HEK293 (cell line): ENCODE data around the gene RTBDN.
A peak's percentile ranks its signal among the peaks of the same experiment; 100 is the strongest.

Experiments used
- CTCF ChIA-PET: fragments of 350-600 bp; formaldehyde crosslinking; extraction: SDS; loops from one replicate; lab custom pipeline; 2021; ENCODE audit warnings: antibody characterized with exemption; lab: Yijun Ruan, JAX
- POLR2A ChIA-PET: fragments of 300-600 bp; formaldehyde crosslinking; extraction: SDS; loops from one replicate; lab custom pipeline; 2020; ENCODE audit warnings: antibody characterized with exemption, inconsistent platforms; lab: Yijun Ruan, JAX
- H3K27ac ChIP-seq: fragments of 200-500 bp; sonication (Bioruptor generic); 2 replicates; pipeline ENCODE4 v1.5.1; 2014; ENCODE audit warnings: low read depth, low read length, control low read depth, inconsistent platforms; ENCODE audit errors: extremely low read depth
- H3K36me3 ChIP-seq, 2 experiments: fragments of 200-500 bp in 1 of 2; sonication (Bioruptor generic) in 1 of 2; 1 replicate in 1 of 2; 2 replicates in 1 of 2; pipeline ENCODE4 v1.5.1; 2014 to 2017; ENCODE audit warnings: inconsistent platforms in 2 of 2, low read length in 2 of 2; ENCODE audit not compliant: control insufficient read depth in 2 of 2, insufficient read depth in 1 of 2
- H3K4me1 ChIP-seq: fragments of 200-500 bp; sonication (Bioruptor generic); 2 replicates; pipeline ENCODE4 v1.5.1; 2014; ENCODE audit warnings: mild to moderate bottlenecking, low read length, inconsistent platforms; ENCODE audit not compliant: control insufficient read depth, insufficient read depth
- H3K4me3 ChIP-seq: 2 replicates; pipeline ENCODE4 v1.5.1; 2011; ENCODE audit warnings: low read depth, mild to moderate bottlenecking, control low read depth, low read length, moderate library complexity
- H3K9me3 ChIP-seq: fragments of 200-500 bp; sonication (Bioruptor generic); 2 replicates; pipeline ENCODE4 v1.5.1; 2014; ENCODE audit warnings: low read depth, low read length, inconsistent platforms; ENCODE audit not compliant: control insufficient read depth, insufficient read depth
- EGR2 ChIP-seq: fragments of 450-650 bp; formaldehyde crosslinking; IDR thresholded peaks from 2 replicates; pipeline ENCODE4 v1.5.1; 2016; ENCODE audit warnings: low read depth, missing biosample characterization, missing genetic modification characterization
- GLIS1 ChIP-seq: fragments of 450-650 bp; formaldehyde crosslinking; IDR thresholded peaks from 2 replicates; pipeline ENCODE4 v1.5.1; 2016; ENCODE audit warnings: missing biosample characterization, missing genetic modification characterization
- GLIS2 ChIP-seq: fragments of 450-650 bp; formaldehyde crosslinking; IDR thresholded peaks from 2 replicates; pipeline ENCODE4 v1.5.1; 2016; ENCODE audit warnings: missing biosample characterization, missing genetic modification characterization
- HOXD13 ChIP-seq: sonication (generic); formaldehyde crosslinking; IDR thresholded peaks from 2 replicates; pipeline ENCODE4 v1.8.0; 2022; ENCODE audit warnings: missing genetic modification reagents, borderline replicate concordance
- KLF1 ChIP-seq: fragments of 450-650 bp; formaldehyde crosslinking; IDR thresholded peaks from 2 replicates; pipeline ENCODE4 v1.5.1; 2016; ENCODE audit warnings: missing biosample characterization, missing genetic modification characterization
- PRDM1 ChIP-seq: fragments of 450-650 bp; formaldehyde crosslinking; IDR thresholded peaks from 2 replicates; pipeline ENCODE4; 2016; ENCODE audit warnings: missing biosample characterization, missing genetic modification characterization
- RBAK ChIP-seq: fragments of 450-650 bp; formaldehyde crosslinking; IDR thresholded peaks from 2 replicates; pipeline ENCODE4 v1.5.1; 2016; ENCODE audit warnings: missing biosample characterization, missing genetic modification characterization
- SCRT1 ChIP-seq: fragments of 450-650 bp; formaldehyde crosslinking; IDR thresholded peaks from 2 replicates; pipeline ENCODE4 v1.5.1; 2016; ENCODE audit warnings: missing biosample characterization, missing genetic modification characterization, borderline replicate concordance
- SP3 ChIP-seq: fragments of 450-650 bp; formaldehyde crosslinking; IDR thresholded peaks from 2 replicates; pipeline ENCODE4 v1.5.1; 2016; ENCODE audit warnings: missing biosample characterization, missing genetic modification characterization
- ZBTB20 ChIP-seq: fragments of 450-650 bp; formaldehyde crosslinking; IDR thresholded peaks from 2 replicates; pipeline ENCODE4 v1.5.1; 2016; ENCODE audit warnings: missing biosample characterization, missing genetic modification characterization
- ZEB2 ChIP-seq: fragments of 450-650 bp; formaldehyde crosslinking; IDR thresholded peaks from 2 replicates; pipeline ENCODE4 v1.5.1; 2016; ENCODE audit warnings: missing biosample characterization, missing genetic modification characterization
- ZFP69B ChIP-seq: fragments of 450-650 bp; formaldehyde crosslinking; IDR thresholded peaks from 2 replicates; pipeline ENCODE4 v1.5.1; 2016; ENCODE audit warnings: missing biosample characterization, missing genetic modification characterization
- ZIC2 ChIP-seq: fragments of 450-650 bp; formaldehyde crosslinking; IDR thresholded peaks from 2 replicates; pipeline ENCODE4 v1.5.1; 2016; ENCODE audit warnings: missing biosample characterization, missing genetic modification characterization
- ZNF155 ChIP-seq: fragments of 450-650 bp; formaldehyde crosslinking; IDR thresholded peaks from 2 replicates; pipeline ENCODE4 v1.5.1; 2016; ENCODE audit warnings: missing biosample characterization, missing genetic modification characterization
- ZNF18 ChIP-seq: fragments of 450-650 bp; formaldehyde crosslinking; IDR thresholded peaks from 2 replicates; pipeline ENCODE4 v1.5.1; 2016; ENCODE audit warnings: missing biosample characterization, missing genetic modification characterization
- ZNF324 ChIP-seq: fragments of 450-650 bp; formaldehyde crosslinking; IDR thresholded peaks from 2 replicates; pipeline ENCODE4 v1.5.1; 2016; ENCODE audit warnings: missing biosample characterization, missing genetic modification characterization
- ZNF341 ChIP-seq: fragments of 450-650 bp; formaldehyde crosslinking; IDR thresholded peaks from 2 replicates; pipeline ENCODE4; 2016; ENCODE audit warnings: low read depth, missing biosample characterization, missing genetic modification characterization
- ZNF544 ChIP-seq: fragments of 450-650 bp; formaldehyde crosslinking; IDR thresholded peaks from 2 replicates; pipeline ENCODE4 v1.5.0; 2017; ENCODE audit warnings: missing biosample characterization, missing genetic modification characterization
- ZNF561 ChIP-seq: fragments of 450-650 bp; IDR thresholded peaks from 2 replicates; pipeline ENCODE4 v1.5.1; 2018; ENCODE audit warnings: missing biosample characterization, missing genetic modification characterization, borderline replicate concordance
- ZNF629 ChIP-seq: fragments of 450-650 bp; formaldehyde crosslinking; IDR thresholded peaks from 2 replicates; pipeline ENCODE4 v1.5.1; 2017; ENCODE audit warnings: missing biosample characterization, missing genetic modification characterization
- ZNF701 ChIP-seq: fragments of 450-650 bp; formaldehyde crosslinking; IDR thresholded peaks from 2 replicates; pipeline ENCODE4 v1.5.1; 2016; ENCODE audit warnings: missing biosample characterization, missing genetic modification characterization
- ZNF791 ChIP-seq: fragments of 450-650 bp; formaldehyde crosslinking; IDR thresholded peaks from 2 replicates; pipeline ENCODE4 v1.5.1; 2016; ENCODE audit warnings: missing biosample characterization, missing genetic modification characterization
- TF ChIP-seq, protein P1 (sequence below): fragments of 450-650 bp; formaldehyde crosslinking; IDR thresholded peaks from 2 replicates; pipeline ENCODE4 v1.5.0; 2017; ENCODE audit warnings: missing biosample characterization, missing genetic modification characterization, borderline replicate concordance
- TF ChIP-seq, protein P2 (sequence below): IDR thresholded peaks from 2 replicates; pipeline ENCODE4 v1.6.1; 2011; ENCODE audit warnings: mild to moderate bottlenecking, low read depth, low read length, borderline replicate concordance

RTBDN gene

DNA sequence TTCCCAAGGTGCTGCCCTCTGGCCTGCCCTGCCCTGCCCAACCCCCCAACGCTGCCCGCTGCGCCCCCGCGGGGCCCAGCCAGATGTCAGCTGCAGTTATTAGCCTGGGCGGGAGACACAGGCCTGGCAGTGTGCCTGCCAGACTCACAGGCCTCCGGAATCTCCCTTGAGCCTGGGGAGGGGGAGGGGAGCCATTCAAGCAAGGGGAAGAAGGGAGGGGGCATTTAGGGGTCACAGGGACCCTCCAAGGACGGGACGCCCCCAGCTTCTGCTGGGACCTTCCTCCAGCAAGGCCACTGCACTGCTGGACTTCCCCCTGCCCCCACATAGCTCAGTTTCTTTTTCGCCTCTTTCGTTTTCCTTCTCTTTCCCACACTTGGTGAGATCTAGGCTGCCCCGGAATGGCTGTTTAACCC, 45.7 kb downstream of the RTBDN start (continued):
- TF ChIP-seq EGR2 (tag by site-specific recombination) = peak; percentile 90
- TF ChIP-seq GLIS2 (tag by site-specific recombination) = peak; percentile 75
- no peak for TF ChIP-seq PRDM1 (tag by site-specific recombination)
- 0 out of 2 replicates have a peak, but pooled peaks have one; percentile 9 for TF ChIP-seq SP3 (tag by site-specific recombination)
- 0 out of 2 replicates have a peak, but pooled peaks have one; percentile 17 for TF ChIP-seq ZEB2
- TF ChIP-seq ZIC2 (tag by site-specific recombination) = peak; percentile 93
- no peak for TF ChIP-seq ZNF324 (tag by site-specific recombination)
- TF ChIP-seq, protein P1, sequence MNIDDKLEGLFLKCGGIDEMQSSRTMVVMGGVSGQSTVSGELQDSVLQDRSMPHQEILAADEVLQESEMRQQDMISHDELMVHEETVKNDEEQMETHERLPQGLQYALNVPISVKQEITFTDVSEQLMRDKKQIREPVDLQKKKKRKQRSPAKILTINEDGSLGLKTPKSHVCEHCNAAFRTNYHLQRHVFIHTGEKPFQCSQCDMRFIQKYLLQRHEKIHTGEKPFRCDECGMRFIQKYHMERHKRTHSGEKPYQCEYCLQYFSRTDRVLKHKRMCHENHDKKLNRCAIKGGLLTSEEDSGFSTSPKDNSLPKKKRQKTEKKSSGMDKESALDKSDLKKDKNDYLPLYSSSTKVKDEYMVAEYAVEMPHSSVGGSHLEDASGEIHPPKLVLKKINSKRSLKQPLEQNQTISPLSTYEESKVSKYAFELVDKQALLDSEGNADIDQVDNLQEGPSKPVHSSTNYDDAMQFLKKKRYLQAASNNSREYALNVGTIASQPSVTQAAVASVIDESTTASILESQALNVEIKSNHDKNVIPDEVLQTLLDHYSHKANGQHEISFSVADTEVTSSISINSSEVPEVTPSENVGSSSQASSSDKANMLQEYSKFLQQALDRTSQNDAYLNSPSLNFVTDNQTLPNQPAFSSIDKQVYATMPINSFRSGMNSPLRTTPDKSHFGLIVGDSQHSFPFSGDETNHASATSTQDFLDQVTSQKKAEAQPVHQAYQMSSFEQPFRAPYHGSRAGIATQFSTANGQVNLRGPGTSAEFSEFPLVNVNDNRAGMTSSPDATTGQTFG (tag by site-specific recombination) = no peak
- TF ChIP-seq, all 188 proteins: peak for 30

DNA sequence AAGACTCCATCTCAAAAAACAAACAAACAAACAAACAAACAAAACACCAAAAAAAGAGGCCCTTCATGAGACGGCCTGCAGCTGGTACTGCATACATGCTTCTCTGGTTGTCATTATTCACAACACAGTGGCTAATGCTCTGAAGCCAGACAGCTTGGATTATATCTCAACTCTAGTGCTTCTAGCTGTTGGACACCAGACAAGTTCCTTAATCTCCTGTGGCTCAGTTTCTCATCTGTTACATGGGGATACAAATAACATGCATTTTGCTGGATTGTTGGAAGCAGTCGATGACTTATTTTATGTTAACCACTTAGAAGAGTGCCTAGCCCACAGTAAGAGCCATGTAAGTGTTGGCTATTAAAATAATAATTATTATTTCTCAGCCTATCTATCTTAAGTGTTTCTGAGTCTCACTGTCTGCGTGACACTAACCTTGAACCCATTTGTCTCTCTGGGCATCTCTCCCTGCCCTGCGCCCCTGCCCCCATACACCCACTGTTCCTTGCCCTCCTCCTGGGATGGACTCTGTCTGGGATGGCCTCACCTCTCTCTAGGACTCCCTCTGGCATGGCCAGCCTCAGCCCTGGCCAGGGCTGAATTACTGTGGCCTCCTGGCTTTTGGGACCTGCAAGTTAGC, 46.2 kb downstream of the RTBDN start:
- H3K4me1 ChIP-seq = peaks cover 21% of the 10 kb centered on the region
- no peaks in the 10 kb centered on the region for H3K36me3 ChIP-seq
- POLR2A ChIA-PET = interaction anchor here (0.6 to 1.7 kb wide), 6 partner anchors 9 to 1459 kb away, joined by 3 to 7 read pairs (median 4); partner anchors contain the start of genes PRDX2, THSD8 and TRIR
- H3K9me3 ChIP-seq = no peaks in the 10 kb centered on the region
- H3K27ac ChIP-seq = peak overlapping the region; percentile 20; the same call in 1 of the 2 replicates
- TF ChIP-seq ZBTB20 (peak; percentile 44; the same call in 1 of the 2 replicates), ZFP69B (tag by site-specific recombination) (no peak)
- TF ChIP-seq, all 188 proteins: peak for 1
- CTCF ChIA-PET = interaction anchor here (1.0 to 3.4 kb wide), 6 partner anchors 8 to 28 kb away, joined by 3 to 20 read pairs (median 8); no protein-coding TSS in a partner anchor
- H3K4me3 ChIP-seq = no peak overlapping the region

- CTCF ChIA-PET = interaction anchor here (0.6 to 3.4 kb wide), 5 partner anchors 9 to 190 kb away, joined by 3 to 20 read pairs (median 4); no protein-coding TSS in a partner anchor
- Histone ChIP-seq H3K36me3 (no peaks in the 10 kb centered on the region), H3K4me3 (no peak overlapping the region), H3K27ac (no peak overlapping the region), H3K4me1 (peaks cover 19% of the 10 kb centered on the region)
- POLR2A ChIA-PET = interaction anchor here (1.0 to 1.7 kb wide), 2 partner anchors 10 to 53 kb away, joined by 4 to 7 read pairs; partner anchors contain the start of gene TRIR
- TF ChIP-seq ZNF341 (tag by site-specific recombination) (no peak), SCRT1 (no peak), GLIS1 (tag by site-specific recombination) (peak; percentile 76), ZNF18 (tag by site-specific recombination) (no peak), KLF1 (peak; percentile 26; the same call in 1 of the 2 replicates)
- TF ChIP-seq, all 188 proteins: peak for 2
- H3K9me3 ChIP-seq = no peaks in the 10 kb centered on the region
Measured at GRCh38 chr19:12787458-12787857, 46.9 kb downstream of the RTBDN start.

GRCh38 chr19:12786952-12787351, 47.4 kb downstream of the RTBDN start:
- Histone ChIP-seq H3K4me3 (no peak overlapping the region), H3K36me3 (no peaks in the 10 kb centered on the region), H3K4me1 (peaks cover 19% of the 10 kb centered on the region), H3K27ac (no peak overlapping the region), H3K9me3 (no peaks in the 10 kb centered on the region)
- CTCF ChIA-PET = interaction anchor here (0.6 to 3.4 kb wide), 5 partner anchors 9 to 191 kb away, joined by 3 to 20 read pairs (median 4); no protein-coding TSS in a partner anchor
- POLR2A ChIA-PET = interaction anchor here (1.1 to 1.7 kb wide), 2 partner anchors 53 to 109 kb away, joined by 4 read pairs; partner anchors contain the start of gene TRIR
- TF ChIP-seq ZNF791 (tag by site-specific recombination) (no peak), ZNF155 (tag by site-specific recombination) (no peak), HOXD13 (CRISPR knock-in tag) (no peak), ZNF701 (tag by site-specific recombination) (no peak), RBAK (tag by site-specific recombination) (no peak), ZNF629 (tag by site-specific recombination) (no peak), ZNF561 (no peak), ZNF544 (no peak)
- TF ChIP-seq, protein P2, sequence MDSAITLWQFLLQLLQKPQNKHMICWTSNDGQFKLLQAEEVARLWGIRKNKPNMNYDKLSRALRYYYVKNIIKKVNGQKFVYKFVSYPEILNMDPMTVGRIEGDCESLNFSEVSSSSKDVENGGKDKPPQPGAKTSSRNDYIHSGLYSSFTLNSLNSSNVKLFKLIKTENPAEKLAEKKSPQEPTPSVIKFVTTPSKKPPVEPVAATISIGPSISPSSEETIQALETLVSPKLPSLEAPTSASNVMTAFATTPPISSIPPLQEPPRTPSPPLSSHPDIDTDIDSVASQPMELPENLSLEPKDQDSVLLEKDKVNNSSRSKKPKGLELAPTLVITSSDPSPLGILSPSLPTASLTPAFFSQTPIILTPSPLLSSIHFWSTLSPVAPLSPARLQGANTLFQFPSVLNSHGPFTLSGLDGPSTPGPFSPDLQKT = no peak
